Measurements from ENCODE around the gene ATP11B. TPM values are rescaled to one million over a fixed set of nuclear protein-coding genes. Genes with fewer than 3 reads are reported as not detected.

ATP11B gene
- polyA plus RNA-seq, 2 of the 4 experiments (the other 2 are of a cell fraction) = 10.1 to 17.2 TPM

DNA sequence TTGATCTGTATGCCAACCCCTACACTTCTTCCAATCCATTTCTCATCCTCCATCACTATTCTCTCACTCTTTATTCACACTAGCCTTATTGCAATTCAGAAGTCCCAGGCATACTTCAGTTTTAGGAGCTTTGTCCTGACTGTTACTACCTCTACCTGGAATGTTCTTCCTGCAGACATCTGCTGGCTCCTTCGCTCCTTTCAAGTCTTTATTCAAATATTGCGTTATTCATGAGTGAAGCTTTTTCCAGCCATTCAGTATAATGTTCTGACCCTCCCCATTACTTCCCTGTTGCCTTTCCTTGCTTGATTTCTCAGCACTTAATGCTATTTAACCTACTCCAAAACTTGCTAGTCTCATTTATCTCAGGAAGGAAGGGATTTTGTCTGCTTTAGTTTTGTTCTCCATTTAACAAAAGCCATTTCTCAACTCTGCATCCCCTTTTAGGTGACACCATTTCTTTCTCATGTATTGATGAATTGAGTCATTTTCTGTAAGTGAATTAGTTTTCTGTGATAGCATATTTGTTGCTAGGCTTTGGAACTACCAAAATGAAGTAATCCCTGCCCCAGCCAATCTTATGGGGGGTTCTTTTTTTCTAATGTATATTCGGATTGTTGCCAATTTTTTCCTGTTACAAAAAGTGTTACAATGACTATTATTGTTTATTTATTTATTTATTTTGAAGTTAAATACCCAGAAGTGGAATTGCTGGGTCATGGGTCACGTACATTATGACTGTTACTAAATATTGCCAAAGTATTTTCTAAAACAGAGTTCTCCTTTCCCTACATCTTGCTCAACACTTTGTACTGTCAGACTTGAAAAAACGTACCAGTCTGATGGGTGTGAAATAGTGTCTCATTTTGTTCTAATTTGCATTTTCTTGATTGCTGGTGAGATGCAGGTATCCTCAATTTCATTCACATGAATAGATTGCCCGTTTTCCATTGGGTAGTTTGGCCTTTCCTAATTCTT, 9.4 kb downstream of the ATP11B start:
- TF ChIP-seq KDM5A (IDR thresholded peaks at IDR 0.05) (no peak), ZNF302 (CRISPR knock-in tag; IDR thresholded peaks at IDR 0.05) (no peak), CHD4 (IDR thresholded peaks at IDR 0.05; ENCODE audit: borderline replicate concordance) (no peak), TFCP2L1 (CRISPR knock-in tag; IDR thresholded peaks at IDR 0.05) (no peak), RNF2 (IDR thresholded peaks at IDR 0.05; ENCODE audit: borderline replicate concordance, low read depth) (no peak), KDM1A (IDR thresholded peaks at IDR 0.05; ENCODE audit: low read depth) (no peak), FOXS1 (CRISPR knock-in tag; IDR thresholded peaks at IDR 0.05) (no peak), BHLHE40 (IDR thresholded peaks at IDR 0.05; ENCODE audit: low read depth, low read length) (no peak), CHD2 (IDR thresholded peaks at IDR 0.05; ENCODE audit: low read length, partially characterized antibody) (no peak), POLR2A (IDR thresholded peaks at IDR 0.05; ENCODE audit: low read length) (no peak), JUN (IDR thresholded peaks at IDR 0.05) (no peak), HDAC2 (IDR thresholded peaks at IDR 0.05) (no peak), MYC (IDR thresholded peaks at IDR 0.05; ENCODE audit: borderline replicate concordance, low read length) (no peak), FOSB (CRISPR knock-in tag; IDR thresholded peaks at IDR 0.05) (no peak)
- TF ChIP-seq, protein P1, sequence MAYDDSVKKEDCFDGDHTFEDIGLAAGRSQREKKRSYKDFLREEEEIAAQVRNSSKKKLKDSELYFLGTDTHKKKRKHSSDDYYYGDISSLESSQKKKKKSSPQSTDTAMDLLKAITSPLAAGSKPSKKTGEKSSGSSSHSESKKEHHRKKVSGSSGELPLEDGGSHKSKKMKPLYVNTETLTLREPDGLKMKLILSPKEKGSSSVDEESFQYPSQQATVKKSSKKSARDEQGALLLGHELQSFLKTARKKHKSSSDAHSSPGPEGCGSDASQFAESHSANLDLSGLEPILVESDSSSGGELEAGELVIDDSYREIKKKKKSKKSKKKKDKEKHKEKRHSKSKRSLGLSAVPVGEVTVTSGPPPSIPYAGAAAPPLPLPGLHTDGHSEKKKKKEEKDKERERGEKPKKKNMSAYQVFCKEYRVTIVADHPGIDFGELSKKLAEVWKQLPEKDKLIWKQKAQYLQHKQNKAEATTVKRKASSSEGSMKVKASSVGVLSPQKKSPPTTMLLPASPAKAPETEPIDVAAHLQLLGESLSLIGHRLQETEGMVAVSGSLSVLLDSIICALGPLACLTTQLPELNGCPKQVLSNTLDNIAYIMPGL (CRISPR knock-in tag; IDR thresholded peaks at IDR 0.05; ENCODE audit: borderline replicate concordance) = no peak
- 0 out of 3 replicates have a peak overlapping the region, but pooled peaks have one; percentile 25 for H3K4me2 ChIP-seq
- no peak overlapping the region for H3K27ac ChIP-seq
- no peak overlapping the region for H3K4me3 ChIP-seq
- ATAC-seq (no peak), DNase-seq (ENCODE audit: low read depth in 1 of 2, low spot score in 1 of 2) (peak in 1 of 2 experiments; percentile 3), FAIRE-seq (no peak)
- ChIA-PET CTCF (no interaction called here), POLR2A (no interaction called here)
- 79% methylated on average over 6 of the region's 6 CpGs for WGBS (ENCODE audit: missing lambda C conversion rate)
- peaks cover 7% of the 10 kb centered on the region; the same call in 2 of the 3 replicates for H3K4me1 ChIP-seq
- no peaks in the 10 kb centered on the region for H3K9me3 ChIP-seq

DNA sequence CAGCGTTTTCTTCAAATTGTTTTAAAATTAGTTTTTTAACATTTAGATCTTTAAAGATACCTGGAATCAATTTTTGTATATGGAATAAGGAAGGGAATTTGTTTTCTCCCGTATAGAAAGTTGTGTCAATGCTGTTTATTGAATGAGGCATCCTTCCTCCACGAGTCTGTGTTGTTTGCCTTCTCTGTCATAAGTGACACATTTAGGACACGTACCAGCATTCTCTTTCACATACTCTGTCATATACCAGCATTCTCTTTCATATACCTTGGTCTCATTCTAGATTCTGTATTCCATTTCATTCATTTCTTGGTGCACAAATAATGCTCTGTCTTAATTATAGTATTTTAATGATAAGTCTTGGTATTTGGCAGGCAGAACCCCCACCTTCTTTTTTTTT, 10.3 kb downstream of the ATP11B start:
- ATAC-seq (no peak), FAIRE-seq (no peak), DNase-seq (ENCODE audit: low read depth in 1 of 2, low spot score in 1 of 2) (no peak)
- Histone ChIP-seq H3K4me1 (peaks cover 7% of the 10 kb centered on the region; the same call in 2 of the 3 replicates), H3K4me2 (no peak overlapping the region), H3K9me3 (no peaks in the 10 kb centered on the region), H3K27ac (no peak overlapping the region), H3K4me3 (no peak overlapping the region)
- ChIA-PET CTCF (no interaction called here), POLR2A (no interaction called here)
- WGBS (ENCODE audit: missing lambda C conversion rate) = 77% methylated on average over 4 of the region's 4 CpGs
- TF ChIP-seq HOXA7 (CRISPR knock-in tag; IDR thresholded peaks at IDR 0.05) (no peak), ZFP36 (IDR thresholded peaks at IDR 0.05; ENCODE audit: borderline replicate concordance, partially characterized antibody) (no peak)

DNA sequence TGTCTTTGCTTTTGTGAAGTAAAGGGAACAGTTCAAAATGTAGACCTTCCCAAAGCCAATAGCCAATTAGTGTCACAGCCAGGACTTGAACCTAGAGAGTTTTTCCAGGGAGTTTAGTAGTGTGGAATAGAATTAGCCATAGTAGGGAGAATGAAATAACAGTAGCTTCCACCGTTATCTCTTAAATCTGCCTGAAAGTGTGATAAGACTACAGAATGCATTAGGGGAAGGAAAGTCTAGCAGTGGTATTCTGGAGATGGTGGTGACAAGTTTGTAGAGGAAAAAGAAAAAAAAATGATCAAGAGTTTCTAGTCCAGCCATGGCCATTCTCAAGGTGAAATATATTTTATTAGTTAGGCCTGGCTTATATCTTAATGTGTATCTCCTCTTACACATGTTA, 13.8 kb downstream of the ATP11B start:
- Histone ChIP-seq H3K9me3 (no peaks in the 10 kb centered on the region), H3K27ac (no peak overlapping the region), H3K4me1 (peaks cover 7% of the 10 kb centered on the region; the same call in 2 of the 3 replicates), H3K4me3 (no peak overlapping the region), H3K4me2 (no peak overlapping the region)
- WGBS (ENCODE audit: missing lambda C conversion rate) = 86% methylated on average over 1 of the region's 1 CpG
- TF ChIP-seq MAFK (IDR thresholded peaks at IDR 0.05; ENCODE audit: partially characterized antibody) = no peak
- no peak for TF ChIP-seq TFCP2L1 (CRISPR knock-in tag; IDR thresholded peaks at IDR 0.05)
- TF ChIP-seq, protein P2, sequence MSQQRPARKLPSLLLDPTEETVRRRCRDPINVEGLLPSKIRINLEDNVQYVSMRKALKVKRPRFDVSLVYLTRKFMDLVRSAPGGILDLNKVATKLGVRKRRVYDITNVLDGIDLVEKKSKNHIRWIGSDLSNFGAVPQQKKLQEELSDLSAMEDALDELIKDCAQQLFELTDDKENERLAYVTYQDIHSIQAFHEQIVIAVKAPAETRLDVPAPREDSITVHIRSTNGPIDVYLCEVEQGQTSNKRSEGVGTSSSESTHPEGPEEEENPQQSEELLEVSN (IDR thresholded peaks at IDR 0.05; ENCODE audit: borderline replicate concordance, low read depth) = no peak
- TF ChIP-seq, protein P3, sequence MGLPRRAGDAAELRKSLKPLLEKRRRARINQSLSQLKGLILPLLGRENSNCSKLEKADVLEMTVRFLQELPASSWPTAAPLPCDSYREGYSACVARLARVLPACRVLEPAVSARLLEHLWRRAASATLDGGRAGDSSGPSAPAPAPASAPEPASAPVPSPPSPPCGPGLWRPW (IDR thresholded peaks at IDR 0.05) = no peak
- no peak for TF ChIP-seq TP53 (CRISPR knock-in tag; IDR thresholded peaks at IDR 0.05)
- TF ChIP-seq HOXB13 (CRISPR knock-in tag; IDR thresholded peaks at IDR 0.05; ENCODE audit: low read depth) = no peak
- ATAC-seq (no peak), DNase-seq (ENCODE audit: low read depth in 1 of 2, low spot score in 1 of 2) (no peak), FAIRE-seq (no peak)
- CTCF ChIA-PET = no interaction called here
- POLR2A ChIA-PET = no interaction called here

Measured in A549 (cell line).